ENCODE measurements around the gene RANBP3L. TPM values are rescaled to one million over a fixed set of nuclear protein-coding genes. Genes with fewer than 3 reads are reported as not detected.

Gene RANBP3L
- total RNA-seq, 1 experiment from 2014 or later = not detected

DNA sequence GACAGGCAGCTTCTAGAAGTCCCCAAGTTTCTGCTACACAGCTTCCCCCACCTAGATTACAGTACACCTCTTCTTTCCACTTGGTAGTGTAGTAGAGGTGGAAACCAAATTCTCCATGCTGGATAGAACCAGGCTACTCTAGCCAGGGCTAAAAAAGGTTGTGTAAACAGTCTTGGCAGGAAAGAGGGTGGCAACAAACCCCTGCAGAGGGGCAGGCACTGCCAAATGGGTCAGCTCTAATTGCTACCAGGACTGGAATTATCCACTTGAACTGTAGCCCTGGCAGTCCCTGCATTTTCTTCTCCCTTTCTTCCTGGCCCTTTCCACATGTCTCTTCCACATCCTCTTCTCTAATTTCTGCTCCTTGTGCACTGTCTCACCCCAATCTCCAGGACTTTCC is 24.8 kb downstream of the RANBP3L start:
- Histone ChIP-seq H4K8ac (replicated peaks; ENCODE audit: insufficient read length, low read depth, low read length) (no peak overlapping the region), H3K56ac (ENCODE audit: insufficient read length, low read depth, low read length) (no peak overlapping the region), H3K23ac (ENCODE audit: insufficient read length, low read depth, low read length) (no peak overlapping the region), H3K27me3 (ENCODE audit: insufficient read depth, low read length) (no peaks in the 10 kb centered on the region), H3K4ac (ENCODE audit: low read depth, low read length) (no peak overlapping the region), H4K5ac (ENCODE audit: insufficient read length, low read depth, low read length) (no peak overlapping the region), H3K79me2 (ENCODE audit: insufficient read depth, low read length) (no peaks in the 10 kb centered on the region), H3K14ac (ENCODE audit: insufficient read depth, low read length) (no peak overlapping the region), H3K18ac (ENCODE audit: insufficient read length, low read depth, low read length) (no peak overlapping the region), H2AFZ (ENCODE audit: low read length) (no peak overlapping the region), H3K4me2 (ENCODE audit: insufficient read depth, insufficient read length, low read length) (no peak overlapping the region), H3K9ac (ENCODE audit: extremely low read depth, insufficient read length, low read length) (no peak overlapping the region), H4K91ac (ENCODE audit: insufficient read length, low read depth, low read length) (no peak overlapping the region), H3K79me1 (ENCODE audit: insufficient read depth, low read depth, low read length, poor library complexity, severe bottlenecking) (no peaks in the 10 kb centered on the region), H4K20me1 (ENCODE audit: control insufficient read depth, insufficient read depth, insufficient read length) (no peaks in the 10 kb centered on the region), H2AK5ac (ENCODE audit: insufficient read length, low read length) (no peak overlapping the region), H3K9me3 (ENCODE audit: control insufficient read depth, low read depth, low read length) (no peaks in the 10 kb centered on the region), H3K23me2 (ENCODE audit: insufficient read length, low read depth, low read length, poor library complexity, severe bottlenecking) (no peaks in the 10 kb centered on the region), H3K27ac (ENCODE audit: insufficient read length, low read depth, low read length) (no peak overlapping the region), H2BK5ac (ENCODE audit: insufficient read length, low read length) (no peak overlapping the region), H2BK15ac (ENCODE audit: low read depth, low read length) (no peak overlapping the region), H2BK120ac (ENCODE audit: low read depth, low read length, poor library complexity, severe bottlenecking) (no peak overlapping the region), H3T11ph (ENCODE audit: low read length) (no peak overlapping the region), H2BK20ac (ENCODE audit: low read depth, low read length, poor library complexity, severe bottlenecking) (no peak overlapping the region), H3K4me1 (ENCODE audit: insufficient read depth, low read length) (no peaks in the 10 kb centered on the region), H2BK12ac (ENCODE audit: insufficient read length, low read depth, low read length) (no peak overlapping the region)
- H3K27me3 Mint-ChIP-seq (ENCODE audit: low read depth) = no peaks in the 10 kb centered on the region; the same call in 1 of the 2 replicates
- TF ChIP-seq, protein P1, sequence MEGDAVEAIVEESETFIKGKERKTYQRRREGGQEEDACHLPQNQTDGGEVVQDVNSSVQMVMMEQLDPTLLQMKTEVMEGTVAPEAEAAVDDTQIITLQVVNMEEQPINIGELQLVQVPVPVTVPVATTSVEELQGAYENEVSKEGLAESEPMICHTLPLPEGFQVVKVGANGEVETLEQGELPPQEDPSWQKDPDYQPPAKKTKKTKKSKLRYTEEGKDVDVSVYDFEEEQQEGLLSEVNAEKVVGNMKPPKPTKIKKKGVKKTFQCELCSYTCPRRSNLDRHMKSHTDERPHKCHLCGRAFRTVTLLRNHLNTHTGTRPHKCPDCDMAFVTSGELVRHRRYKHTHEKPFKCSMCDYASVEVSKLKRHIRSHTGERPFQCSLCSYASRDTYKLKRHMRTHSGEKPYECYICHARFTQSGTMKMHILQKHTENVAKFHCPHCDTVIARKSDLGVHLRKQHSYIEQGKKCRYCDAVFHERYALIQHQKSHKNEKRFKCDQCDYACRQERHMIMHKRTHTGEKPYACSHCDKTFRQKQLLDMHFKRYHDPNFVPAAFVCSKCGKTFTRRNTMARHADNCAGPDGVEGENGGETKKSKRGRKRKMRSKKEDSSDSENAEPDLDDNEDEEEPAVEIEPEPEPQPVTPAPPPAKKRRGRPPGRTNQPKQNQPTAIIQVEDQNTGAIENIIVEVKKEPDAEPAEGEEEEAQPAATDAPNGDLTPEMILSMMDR (conservative IDR thresholded peaks at IDR 0.05) = no peak
- no peaks in the 10 kb centered on the region for H3K9me3 Mint-ChIP-seq
- peaks cover 6 to 9% of the 10 kb centered on the region in 2 experiments for H3K4me1 Mint-ChIP-seq
- no peak for DNase-seq
- H3K27ac Mint-ChIP-seq = no peak overlapping the region
- no peaks in the 10 kb centered on the region for H3K36me3 Mint-ChIP-seq (ENCODE audit: insufficient read depth in 1 of 3, low read depth in 3 of 3)
- no peak overlapping the region for H3K4me3 Mint-ChIP-seq
